H1 (cell line): ENCODE results near the gene RCAN2. TPM values are rescaled to one million over a fixed set of nuclear protein-coding genes. Genes with fewer than 3 reads are reported as not detected.

Source experiments
- CTCF ChIA-PET: fragments of 300-600 bp; sonication (Branson Sonifier 250); formaldehyde crosslinking; loops from one replicate; lab custom pipeline; 2021; ENCODE audit not compliant: partially characterized antibody; lab: Charles Lee
- POLR2A ChIA-PET: fragments of 300-600 bp; sonication (Branson Sonifier 250); formaldehyde crosslinking; loops from one replicate; lab custom pipeline; 2021; ENCODE audit warnings: inconsistent platforms; ENCODE audit not compliant: partially characterized antibody; lab: Charles Lee
- DNase-seq, 2 experiments: peaks; one replicate each; pipeline versions ENCODE4 v3.0.0 to v3.0.0-alpha.2; 2010 to 2022; ENCODE audit warnings: low spot score in 2 of 2, low read depth in 1 of 2, mixed read lengths in 1 of 2
- FAIRE-seq: peaks from 2 replicates; lab custom pipeline; 2011; peaks lifted over from hg19 to GRCh38; lab: Jason Lieb, UNC
- H2AFZ ChIP-seq: 2 replicates; pipeline ENCODE4 v1.8.1; 2012; ENCODE audit warnings: low read length, inconsistent platforms
- H2AK5ac ChIP-seq: 2 replicates; pipeline ENCODE4 v1.6.1; 2013; ENCODE audit warnings: low read depth, low read length
- H2BK120ac ChIP-seq: replicated peaks from 2 replicates; pipeline ENCODE3; 2013; ENCODE audit warnings: low read depth, low read length, inconsistent platforms
- H2BK12ac ChIP-seq: 2 replicates; pipeline ENCODE4 v1.6.1; 2013; ENCODE audit warnings: low read depth, low read length
- H2BK15ac ChIP-seq: 2 replicates; pipeline ENCODE4 v1.6.1; 2013; ENCODE audit warnings: low read length
- H2BK20ac ChIP-seq: 2 replicates; pipeline ENCODE4 v1.6.1; 2013; ENCODE audit warnings: low read length
- H2BK5ac ChIP-seq: 2 replicates; pipeline ENCODE4 v1.6.1; 2013; ENCODE audit warnings: low read depth, low read length
- H3K14ac ChIP-seq: 2 replicates; pipeline ENCODE4 v1.6.1; 2013; ENCODE audit warnings: inconsistent platforms; ENCODE audit not compliant: insufficient read length
- H3K18ac ChIP-seq: 2 replicates; pipeline ENCODE4 v1.6.1; 2013; ENCODE audit warnings: low read length; ENCODE audit errors: extremely low read depth
- H3K23ac ChIP-seq: 2 replicates; pipeline ENCODE4 v1.6.1; 2013; ENCODE audit warnings: inconsistent platforms; ENCODE audit not compliant: insufficient read length
- H3K23me2 ChIP-seq: 2 replicates; pipeline ENCODE4 v1.6.1; 2013; ENCODE audit warnings: low read depth, low read length
- H3K27ac ChIP-seq: 2 replicates; pipeline ENCODE4 v1.6.1; 2011; ENCODE audit warnings: low read depth, low read length, inconsistent platforms
- H3K27me3 ChIP-seq, 4 experiments: replicated peaks in 1 of 4; 1 replicate in 1 of 4; 2 replicates in 3 of 4; pipeline versions ENCODE4 v1.6.1 to v1.8.1; 2011 to 2013; ENCODE audit warnings: low read length in 3 of 4, mild to moderate bottlenecking in 3 of 4, inconsistent platforms in 2 of 4, mixed read lengths in 2 of 4, moderate library complexity in 1 of 4; ENCODE audit not compliant: control insufficient read depth in 3 of 4, insufficient read depth in 3 of 4; ENCODE audit errors: extremely low read depth in 1 of 4
- H3K36me3 ChIP-seq, 4 experiments: 2 replicates each; pipeline versions ENCODE4 v1.6.1 to v1.8.1; 2011 to 2013; ENCODE audit warnings: mild to moderate bottlenecking in 4 of 4, low read length in 3 of 4, moderate library complexity in 2 of 4, control low read depth in 1 of 4, inconsistent platforms in 1 of 4; ENCODE audit not compliant: insufficient read depth in 4 of 4, control insufficient read depth in 2 of 4
- H3K4ac ChIP-seq: replicated peaks from 2 replicates; pipeline ENCODE3; 2013; ENCODE audit warnings: low read length, low read depth, mixed read lengths, inconsistent platforms; ENCODE audit not compliant: insufficient read length
- H3K4me1 ChIP-seq, 4 experiments: replicated peaks in 1 of 4; 1 replicate in 1 of 4; 2 replicates in 3 of 4; pipeline versions ENCODE4 v1.6.1 to v1.8.1; 2011 to 2013; ENCODE audit warnings: low read length in 3 of 4, inconsistent platforms in 2 of 4, mixed read lengths in 1 of 4; ENCODE audit not compliant: insufficient read depth in 4 of 4, control insufficient read depth in 3 of 4
- H3K4me2 ChIP-seq, 2 experiments: 2 replicates each; pipeline versions ENCODE4 v1.6.1 to v1.8.1; 2011 to 2013; ENCODE audit warnings: low read depth in 2 of 2, low read length in 2 of 2, control low read depth in 1 of 2, inconsistent platforms in 1 of 2, mild to moderate bottlenecking in 1 of 2; ENCODE audit not compliant: insufficient read depth in 1 of 2
- H3K4me3 ChIP-seq, 4 experiments: fragments of 200-600, 300-600 bp in 1 of 4; sonication (generic), shearing (Covaris generic), sonication (Bioruptor Twin) in 1 of 4; 2 replicates each; pipeline versions ENCODE4 v1.5.1 to v1.8.1; 2011 to 2016; ENCODE audit warnings: low read length in 4 of 4, low read depth in 3 of 4, control low read depth in 2 of 4, inconsistent platforms in 2 of 4, mild to moderate bottlenecking in 2 of 4, mixed read lengths in 1 of 4, moderate library complexity in 1 of 4; ENCODE audit not compliant: insufficient read depth in 2 of 4; ENCODE audit errors: extremely low read depth in 1 of 4
- H3K56ac ChIP-seq: replicated peaks from 2 replicates; pipeline ENCODE3; 2013; ENCODE audit warnings: low read depth, mild to moderate bottlenecking, mixed read lengths, low read length, inconsistent platforms; ENCODE audit not compliant: insufficient read length
- H3K79me1 ChIP-seq: 2 replicates; pipeline ENCODE4 v1.6.1; 2013; ENCODE audit warnings: low read depth, low read length, control low read depth
- H3K79me2 ChIP-seq, 2 experiments: 2 replicates each; pipeline versions ENCODE4 v1.6.1 to v1.8.1; 2012 to 2013; ENCODE audit warnings: low read length in 2 of 2, mild to moderate bottlenecking in 2 of 2, inconsistent platforms in 1 of 2; ENCODE audit not compliant: insufficient read depth in 2 of 2, control insufficient read depth in 1 of 2
- H3K9ac ChIP-seq, 4 experiments: replicated peaks in 1 of 4; 1 replicate in 1 of 4; 2 replicates in 3 of 4; pipeline versions ENCODE4 v1.6.1 to v1.8.1; 2011 to 2013; ENCODE audit warnings: low read depth in 3 of 4, low read length in 3 of 4, control low read depth in 2 of 4, mild to moderate bottlenecking in 2 of 4, moderate library complexity in 2 of 4, inconsistent platforms in 1 of 4; ENCODE audit errors: extremely low read depth in 1 of 4
- H3K9me3 ChIP-seq, 2 experiments: 2 replicates each; pipeline versions ENCODE4 v1.6.1 to v1.8.1; 2012 to 2013; ENCODE audit warnings: mild to moderate bottlenecking in 2 of 2, moderate library complexity in 2 of 2, control low read depth in 1 of 2, inconsistent platforms in 1 of 2, low read depth in 1 of 2, low read length in 1 of 2, mixed read lengths in 1 of 2; ENCODE audit not compliant: insufficient read depth in 2 of 2
- H4K20me1 ChIP-seq, 2 experiments: replicated peaks in 1 of 2; 2 replicates each; pipeline versions ENCODE3 to v1.8.1; 2011 to 2013; ENCODE audit warnings: inconsistent platforms in 2 of 2, low read length in 2 of 2, mild to moderate bottlenecking in 1 of 2; ENCODE audit not compliant: insufficient read depth in 2 of 2, control insufficient read depth in 1 of 2
- H4K5ac ChIP-seq: 2 replicates; pipeline ENCODE4 v1.6.1; 2013; ENCODE audit warnings: low read length, low read depth, mixed read lengths, inconsistent platforms; ENCODE audit not compliant: insufficient read length
- H4K8ac ChIP-seq: 2 replicates; pipeline ENCODE4 v1.8.0; 2013; ENCODE audit warnings: mild to moderate bottlenecking, moderate library complexity, low read length, inconsistent platforms; ENCODE audit not compliant: insufficient read depth; ENCODE audit errors: extremely low read depth
- H4K91ac ChIP-seq: replicated peaks from 2 replicates; pipeline ENCODE3; 2013; ENCODE audit warnings: low read length, mixed read lengths, inconsistent platforms; ENCODE audit not compliant: insufficient read length
- E2F6 ChIP-seq: IDR thresholded peaks from 2 replicates; pipeline ENCODE4 v1.6.1; 2012; ENCODE audit warnings: inconsistent platforms
- GTF2F1 ChIP-seq: IDR thresholded peaks from 2 replicates; pipeline ENCODE4 v1.6.1; 2012; ENCODE audit warnings: low read depth, low read length, improper control_type of control experiment, borderline replicate concordance
- RAD21 ChIP-seq, 2 experiments: IDR thresholded peaks in 1 of 2; conservative IDR thresholded peaks in 1 of 2; 2 replicates each; pipeline ENCODE4 v1.6.1; 2011; ENCODE audit warnings: low read depth in 2 of 2, low read length in 2 of 2, improper control_type of control experiment in 1 of 2, inconsistent platforms in 1 of 2, mild to moderate bottlenecking in 1 of 2, moderate library complexity in 1 of 2
- SAP30 ChIP-seq: fragments of 300-600 bp; sonication (generic); IDR thresholded peaks from 2 replicates; pipeline ENCODE4 v1.7.1; 2012; ENCODE audit warnings: low read length, moderate library complexity, mild to moderate bottlenecking, inconsistent platforms; ENCODE audit not compliant: insufficient read depth, insufficient replicate concordance
- WGBS, 2 experiments: shearing (Covaris generic) in 1 of 2; methylation state at CpG; one replicate each; pipeline versions ENCODE4 v1.1.6 to v1.1.7; 2013 to 2015; ENCODE audit warnings: low lambda C conversion rate in 2 of 2, mixed read lengths in 2 of 2, inconsistent platforms in 1 of 2, low coverage in 1 of 2, missing lambda C conversion rate in 1 of 2; ENCODE audit not compliant: insufficient replicate concordance in 2 of 2, insufficient coverage in 1 of 2, insufficient read length in 1 of 2; ENCODE audit errors: extremely low coverage in 1 of 2, missing lambda C conversion rate in 1 of 2; 5-methylcytosine and 5-hydroxymethylcytosine counted together
- polyA plus RNA-seq, 7 experiments: library from polyadenylated mRNA; depleted of rRNA in 3 of 7; stranded (reverse) in 5 of 7; unstranded in 2 of 7; fragments of >200 nt in 5 of 7; fragments of 200-250 nt in 2 of 7; gene quantifications; 1 replicate in 5 of 7; 2 replicates in 1 of 7; 4 replicates in 1 of 7; pipeline versions ENCODE4 v1.2.1 to v1.2.3, GENCODE V29; 2011 to 2013; ENCODE audit warnings: missing spikeins in 2 of 7, mixed read lengths in 2 of 7
- total RNA-seq: library from RNA; stranded (reverse); fragmentation: NEBNext Ultra II Directional; extraction: Animal tissue kit (Norgen Biotek cat#: 25700); gene quantifications from 2 replicates; pipeline ENCODE4 v1.2.1, GENCODE V29; 2021
- TF ChIP-seq, protein P1 (sequence below), 3 experiments: IDR thresholded peaks; 1 replicate in 2 of 3; 2 replicates in 1 of 3; pipeline versions ENCODE4 v1.5.1 to v1.6.1; 2011; ENCODE audit warnings: low read length in 3 of 3, mild to moderate bottlenecking in 3 of 3, inconsistent platforms in 2 of 3, low read depth in 1 of 3, moderate library complexity in 1 of 3; ENCODE audit not compliant: insufficient read depth in 1 of 3; ENCODE audit errors: control extremely low read depth in 1 of 3

Gene RCAN2
- total and polyA plus RNA-seq, 2 of the 8 experiments (the other 6 are each of a cell fraction or from before 2014, with no cell fraction given): 5.0 to 8.5 TPM

DNA sequence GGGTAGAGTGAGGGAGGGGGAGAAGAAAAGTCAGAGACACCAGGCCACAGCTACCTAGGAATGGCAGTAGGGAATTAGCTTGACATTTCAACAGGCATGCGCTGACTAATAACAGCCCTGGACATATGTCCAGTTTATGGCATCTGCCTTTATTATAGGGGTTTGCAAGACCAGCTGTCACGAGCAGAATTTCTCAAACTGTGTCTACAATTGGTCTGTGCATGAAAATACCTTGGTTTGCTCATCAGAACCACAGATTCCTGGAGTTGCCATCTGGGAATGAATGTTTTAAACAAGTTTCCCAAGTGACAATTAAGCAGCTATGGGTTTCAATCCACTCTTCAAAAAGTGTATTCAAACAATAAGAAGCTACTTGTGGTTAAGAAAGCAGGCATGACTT, 210.1 kb downstream of the RCAN2 start:
- Histone ChIP-seq H3K14ac (no peak overlapping the region), H3K4me1 (no peaks in the 10 kb centered on the region), H3K79me2 (no peaks in the 10 kb centered on the region), H2BK5ac (no peak overlapping the region), H3K4ac (no peak overlapping the region), H3K79me1 (no peaks in the 10 kb centered on the region), H2AK5ac (no peak overlapping the region), H3K4me2 (no peak overlapping the region), H2BK120ac (no peak overlapping the region), H3K27me3 (no peaks in the 10 kb centered on the region), H2BK15ac (no peak overlapping the region), H3K9ac (no peak overlapping the region), H2BK12ac (no peak overlapping the region), H3K4me3 (no peak overlapping the region), H4K8ac (no peak overlapping the region), H2AFZ (no peak overlapping the region), H3K9me3 (no peaks in the 10 kb centered on the region), H2BK20ac (no peak overlapping the region), H3K23me2 (no peaks in the 10 kb centered on the region; the same call in 1 of the 2 replicates), H3K27ac (no peak overlapping the region), H4K5ac (no peak overlapping the region), H3K18ac (no peak overlapping the region), H3K36me3 (no peaks in the 10 kb centered on the region; a peak in 1 of 8 replicates), H4K20me1 (no peaks in the 10 kb centered on the region), H3K56ac (no peak overlapping the region), H3K23ac (no peak overlapping the region), H4K91ac (no peak overlapping the region)
- POLR2A ChIA-PET: interaction anchor here (0.8 kb wide), 1 partner anchor 10 kb away, joined by 3 read pairs; no protein-coding TSS in a partner anchor
- DNase-seq (no peak), FAIRE-seq (no peak)
- WGBS, 2 experiments: 89% methylated on average over 2 of the region's 2 CpGs; no CpG with 5 or more reads in 1 of the 2 experiments
- TF ChIP-seq RAD21 (IDR thresholded peaks at IDR 0.05 in 1 of 2, conservative IDR thresholded peaks at IDR 0.05 in 1 of 2; ENCODE audit: low read depth in 2 of 2, low read length in 2 of 2): no peak
- TF ChIP-seq GTF2F1: no peak
- no peak for TF ChIP-seq SAP30
- no peak for TF ChIP-seq E2F6
- TF ChIP-seq, protein P1, sequence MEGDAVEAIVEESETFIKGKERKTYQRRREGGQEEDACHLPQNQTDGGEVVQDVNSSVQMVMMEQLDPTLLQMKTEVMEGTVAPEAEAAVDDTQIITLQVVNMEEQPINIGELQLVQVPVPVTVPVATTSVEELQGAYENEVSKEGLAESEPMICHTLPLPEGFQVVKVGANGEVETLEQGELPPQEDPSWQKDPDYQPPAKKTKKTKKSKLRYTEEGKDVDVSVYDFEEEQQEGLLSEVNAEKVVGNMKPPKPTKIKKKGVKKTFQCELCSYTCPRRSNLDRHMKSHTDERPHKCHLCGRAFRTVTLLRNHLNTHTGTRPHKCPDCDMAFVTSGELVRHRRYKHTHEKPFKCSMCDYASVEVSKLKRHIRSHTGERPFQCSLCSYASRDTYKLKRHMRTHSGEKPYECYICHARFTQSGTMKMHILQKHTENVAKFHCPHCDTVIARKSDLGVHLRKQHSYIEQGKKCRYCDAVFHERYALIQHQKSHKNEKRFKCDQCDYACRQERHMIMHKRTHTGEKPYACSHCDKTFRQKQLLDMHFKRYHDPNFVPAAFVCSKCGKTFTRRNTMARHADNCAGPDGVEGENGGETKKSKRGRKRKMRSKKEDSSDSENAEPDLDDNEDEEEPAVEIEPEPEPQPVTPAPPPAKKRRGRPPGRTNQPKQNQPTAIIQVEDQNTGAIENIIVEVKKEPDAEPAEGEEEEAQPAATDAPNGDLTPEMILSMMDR (IDR thresholded peaks at IDR 0.05; ENCODE audit: control extremely low read depth in 1 of 3, insufficient read depth in 1 of 3, low read depth in 1 of 3, low read length in 3 of 3): no peak
- CTCF ChIA-PET: interaction anchor here (0.7 kb wide), 1 partner anchor 59 kb away, joined by 3 read pairs; no protein-coding TSS in a partner anchor
